Fibroblast of pulmonary artery (primary cell): Measurements from ENCODE around the gene PDPK1.
A peak's percentile ranks its signal among the peaks of the same experiment; 100 is the strongest.

Experiments
- DNase-seq: peaks from one replicate; pipeline ENCODE4 v3.0.0-alpha.2; 2010; ENCODE audit warnings: low read depth
- H3K4me3 ChIP-seq: replicated peaks from 2 replicates; pipeline ENCODE4 v1.5.1; 2011; ENCODE audit warnings: low read depth, mild to moderate bottlenecking, control low read depth, low read length, moderate library complexity
- CTCF ChIP-seq: IDR thresholded peaks from 2 replicates; pipeline ENCODE4 v1.5.1; 2011; ENCODE audit warnings: mild to moderate bottlenecking, control low read depth, low read length, inconsistent platforms; ENCODE audit errors: missing control alignments

The PDPK1 gene

GRCh38 chr16:2514333-2515179, 23.3 kb upstream of the PDPK1 start:
- peak overlapping the region; percentile 59 for H3K4me3 ChIP-seq
- DNase-seq = no peak
- no peak for TF ChIP-seq CTCF

- DNase-seq = no peak
- TF ChIP-seq CTCF = no peak
These were observed 22.5 kb upstream of the PDPK1 start for GRCh38 chr16:2515180-2515851.

GRCh38 chr16:2516391-2517240, 21.2 kb upstream of the PDPK1 start:
- no peak for TF ChIP-seq CTCF
- DNase-seq = no peak

More at GRCh38 chr16:2515180-2515851, 22.5 kb upstream of the PDPK1 start:
- peak overlapping the region; percentile 59 for H3K4me3 ChIP-seq

GRCh38 chr16:2517954-2518605, 19.7 kb upstream of the PDPK1 start:
- no peak overlapping the region for H3K4me3 ChIP-seq
- TF ChIP-seq CTCF = no peak
- no peak for DNase-seq

More at GRCh38 chr16:2516391-2517240, 21.2 kb upstream of the PDPK1 start:
- peak overlapping the region; percentile 59 for H3K4me3 ChIP-seq

GRCh38 chr16:2518823-2519710, 18.8 kb upstream of the PDPK1 start:
- H3K4me3 ChIP-seq = no peak overlapping the region
- TF ChIP-seq CTCF = no peak
- no peak for DNase-seq
